Retinal pigment epithelial cell (primary cell): ENCODE data around the gene ZNF337.
"Not testable (repeated sequence)": the region's sequence is repeated elsewhere in the genome, so short reads cannot be mapped to it uniquely, and the experiment has no call there.

Experiments used
- DNase-seq: peaks from one replicate; pipeline ENCODE4 v3.0.0-alpha.2; 2010; ENCODE audit warnings: low read depth
- H3K4me3 ChIP-seq: 2 replicates; pipeline ENCODE4 v1.5.1; 2011; ENCODE audit warnings: mild to moderate bottlenecking, low read length, control low read depth, moderate library complexity
- TF ChIP-seq, protein P1 (sequence below): conservative IDR thresholded peaks from 2 replicates; pipeline ENCODE4 v1.5.1; 2011; ENCODE audit warnings: low read depth, low read length, control low read depth, inconsistent platforms

ZNF337 gene

DNA sequence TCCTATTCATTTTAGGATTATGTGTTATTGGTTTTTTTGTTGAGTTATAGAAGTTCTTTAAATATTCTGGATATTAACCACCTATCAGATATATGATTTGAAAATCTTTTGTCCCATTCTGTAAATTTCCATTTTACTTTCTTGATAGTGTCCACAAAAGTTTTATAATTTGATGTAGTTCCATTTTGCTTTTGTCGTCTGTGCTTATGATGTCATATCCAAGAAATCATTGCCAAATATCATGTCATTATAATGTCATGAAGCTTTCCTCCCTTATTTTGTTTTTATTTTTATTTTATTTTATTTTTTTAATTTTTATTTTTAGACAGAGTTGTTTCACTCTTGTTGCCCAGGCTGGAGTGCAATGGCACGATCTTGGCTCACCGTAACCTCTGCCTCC lies 51.8 kb downstream of the ZNF337 start:
- H3K4me3 ChIP-seq, result no peak overlapping the region
- DNase-seq, result no peak
- TF ChIP-seq, protein P1, sequence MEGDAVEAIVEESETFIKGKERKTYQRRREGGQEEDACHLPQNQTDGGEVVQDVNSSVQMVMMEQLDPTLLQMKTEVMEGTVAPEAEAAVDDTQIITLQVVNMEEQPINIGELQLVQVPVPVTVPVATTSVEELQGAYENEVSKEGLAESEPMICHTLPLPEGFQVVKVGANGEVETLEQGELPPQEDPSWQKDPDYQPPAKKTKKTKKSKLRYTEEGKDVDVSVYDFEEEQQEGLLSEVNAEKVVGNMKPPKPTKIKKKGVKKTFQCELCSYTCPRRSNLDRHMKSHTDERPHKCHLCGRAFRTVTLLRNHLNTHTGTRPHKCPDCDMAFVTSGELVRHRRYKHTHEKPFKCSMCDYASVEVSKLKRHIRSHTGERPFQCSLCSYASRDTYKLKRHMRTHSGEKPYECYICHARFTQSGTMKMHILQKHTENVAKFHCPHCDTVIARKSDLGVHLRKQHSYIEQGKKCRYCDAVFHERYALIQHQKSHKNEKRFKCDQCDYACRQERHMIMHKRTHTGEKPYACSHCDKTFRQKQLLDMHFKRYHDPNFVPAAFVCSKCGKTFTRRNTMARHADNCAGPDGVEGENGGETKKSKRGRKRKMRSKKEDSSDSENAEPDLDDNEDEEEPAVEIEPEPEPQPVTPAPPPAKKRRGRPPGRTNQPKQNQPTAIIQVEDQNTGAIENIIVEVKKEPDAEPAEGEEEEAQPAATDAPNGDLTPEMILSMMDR, result no peak

DNA sequence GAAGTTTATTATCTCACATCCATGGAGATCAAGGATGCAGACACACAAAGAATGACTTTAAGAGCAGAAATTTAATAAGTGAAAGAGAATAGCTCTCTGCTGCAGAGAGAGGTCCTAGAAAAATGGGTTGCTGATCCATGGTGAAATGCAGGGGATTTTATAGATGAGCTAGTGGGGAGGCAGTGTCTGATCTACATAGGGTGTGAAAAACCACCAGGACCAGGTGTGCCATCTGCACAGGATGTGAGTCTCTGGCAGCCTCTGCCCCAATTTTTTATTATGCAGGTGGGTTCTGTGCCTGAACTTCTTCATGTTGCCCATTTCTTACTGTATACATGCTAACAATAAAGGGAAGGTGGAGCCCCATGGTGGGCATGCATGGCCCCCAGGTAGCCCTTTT lies 52.9 kb downstream of the ZNF337 start:
- no peak overlapping the region for H3K4me3 ChIP-seq
- TF ChIP-seq, protein P1, result no peak
- no peak for DNase-seq

DNA sequence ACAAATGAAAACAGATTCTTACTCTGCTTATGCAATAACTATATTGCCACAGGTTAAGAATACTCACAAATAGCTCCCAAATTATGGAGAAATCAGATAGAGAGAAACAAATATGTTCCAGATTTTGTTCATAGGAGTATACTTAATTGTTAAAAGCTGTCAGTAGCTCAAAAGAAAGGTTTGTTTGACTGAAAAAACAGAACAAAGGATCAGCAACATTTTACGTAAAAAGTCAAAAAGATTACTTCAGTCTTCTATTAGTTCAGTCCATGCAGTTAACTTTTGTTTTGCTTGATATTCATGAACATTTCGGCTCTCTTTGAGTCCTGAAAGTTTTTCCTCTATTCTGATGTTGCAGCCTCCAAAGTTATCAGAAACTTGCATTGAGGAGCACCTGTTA lies 59.4 kb downstream of the ZNF337 start:
- DNase-seq, result no peak
- TF ChIP-seq, protein P1, result no peak
- no peak overlapping the region for H3K4me3 ChIP-seq

DNA sequence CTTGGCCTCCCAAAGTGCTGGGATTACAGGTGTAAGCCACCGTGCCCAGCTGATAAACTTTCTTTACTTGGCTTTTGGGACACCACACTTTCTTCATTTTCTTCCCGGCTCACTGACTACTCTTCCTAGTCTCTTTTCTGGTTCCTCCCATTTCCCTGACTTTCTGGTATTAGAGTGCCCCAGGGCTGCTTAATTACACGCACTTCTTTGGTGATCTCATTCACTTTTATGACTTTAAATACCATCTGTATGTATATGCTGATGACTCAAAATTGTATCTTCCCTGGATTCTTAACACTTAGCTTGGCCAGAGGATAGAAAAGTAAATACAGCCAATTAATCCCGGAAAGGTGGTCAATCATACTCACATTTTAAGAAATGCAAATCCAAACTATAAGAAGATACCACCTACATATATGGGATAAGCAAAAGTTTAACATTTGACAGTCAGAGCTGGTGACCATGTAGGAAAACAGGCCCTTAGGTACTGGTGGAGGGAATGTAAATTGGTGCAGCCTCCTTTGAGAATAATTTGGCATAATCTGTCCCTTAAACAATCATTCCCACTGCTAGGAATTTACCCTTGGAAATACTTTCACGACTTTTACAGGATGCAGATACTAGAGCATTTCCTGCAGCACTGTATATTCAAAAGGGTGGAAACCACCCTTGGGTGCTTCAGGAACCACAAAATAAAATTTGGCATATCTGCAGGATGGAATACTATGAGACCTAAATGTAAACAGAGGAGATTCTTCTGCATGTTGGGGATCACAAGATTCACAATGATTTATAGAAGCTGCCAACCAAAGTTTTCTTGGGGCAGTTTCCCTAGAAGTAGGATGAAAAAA lies 63.5 kb downstream of the ZNF337 start:
- H3K4me3 ChIP-seq, result no peak overlapping the region
- TF ChIP-seq, protein P1, result no peak
- DNase-seq, result no peak

DNA sequence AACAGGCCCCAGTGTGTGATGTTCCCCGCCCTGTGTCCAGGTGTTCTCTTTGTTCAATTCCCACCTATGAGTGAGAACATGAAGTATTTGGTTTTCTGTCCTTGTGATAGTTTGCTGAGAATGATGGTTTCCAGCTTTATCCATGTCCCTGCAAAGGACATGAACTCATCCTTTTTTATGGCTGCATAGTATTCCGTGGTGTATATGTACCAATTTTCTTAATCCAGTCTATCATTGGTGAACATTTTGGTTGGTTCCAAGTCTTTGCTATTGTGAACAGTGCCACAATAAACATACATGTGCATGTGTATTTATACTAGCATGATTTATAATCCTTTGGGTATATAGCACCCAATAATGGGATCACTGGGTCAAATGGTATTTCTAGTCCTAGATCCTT lies 66.0 kb downstream of the ZNF337 start:
- not testable (repeated sequence) for DNase-seq, H3K4me3 ChIP-seq

DNA sequence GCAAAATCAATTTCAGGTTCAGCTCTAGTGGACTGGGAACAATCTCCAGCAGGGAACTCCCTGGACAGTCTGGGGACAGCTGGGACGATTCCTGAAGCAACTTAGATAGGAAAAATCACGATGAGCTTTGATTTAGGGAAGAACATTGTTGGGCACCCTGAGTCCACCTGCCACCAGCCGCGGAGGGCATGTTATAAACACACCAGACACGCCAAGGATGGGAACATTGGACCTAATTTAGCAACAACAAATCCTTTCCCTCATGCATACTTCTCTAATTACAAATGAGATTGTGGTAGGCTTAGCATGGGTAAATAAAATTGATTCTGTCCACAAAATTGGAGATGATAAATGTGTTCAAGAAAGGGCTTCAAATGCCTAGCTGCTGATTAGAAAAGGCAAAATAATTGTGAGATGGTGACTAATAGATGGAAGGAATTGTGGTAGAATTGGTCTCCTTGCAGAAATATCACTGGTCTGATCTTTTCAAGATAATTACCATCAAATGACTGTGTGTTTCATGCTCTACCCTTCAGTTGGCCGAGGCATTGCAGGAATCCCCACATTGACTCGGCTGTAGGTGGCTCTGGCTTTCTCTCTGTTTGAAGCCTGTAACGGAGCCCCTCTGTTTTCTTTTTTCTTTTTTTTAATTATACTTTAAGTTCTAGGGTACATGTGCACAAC lies 66.7 kb downstream of the ZNF337 start:
- no peak overlapping the region for H3K4me3 ChIP-seq
- TF ChIP-seq, protein P1, result no peak
- no peak for DNase-seq

DNA sequence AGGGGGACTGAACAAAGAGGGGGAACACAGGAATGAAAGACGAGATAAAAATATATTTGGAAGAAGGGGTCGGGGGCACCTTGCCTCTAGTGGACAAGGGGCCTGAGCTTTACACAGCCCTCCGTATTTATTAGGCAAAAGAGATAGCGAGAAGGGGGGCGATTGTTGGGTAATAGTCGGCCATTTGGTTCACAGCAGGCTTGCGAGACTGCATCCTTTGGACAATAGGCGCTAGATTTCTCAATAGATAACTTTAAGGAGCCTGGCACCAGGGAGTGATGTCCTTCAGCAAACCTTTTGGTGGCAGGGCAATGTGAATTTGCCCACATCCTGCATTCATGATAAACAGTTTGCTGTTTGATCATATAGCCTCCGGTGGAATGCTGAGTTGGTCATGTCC lies 69.9 kb downstream of the ZNF337 start:
- no peak overlapping the region for H3K4me3 ChIP-seq
- DNase-seq, result no peak
- TF ChIP-seq, protein P1, result no peak
